DMS153 treated with DMSO at 0.1 percent for 48 hours (cell line): Measurements from ENCODE around the gene TBC1D26.
"Not testable (repeated sequence)": the region's sequence is repeated elsewhere in the genome, so short reads cannot be mapped to it uniquely, and the experiment has no call there.

Experiments
- DNase-seq: peaks from one replicate; lab custom pipeline; 2025; ENCODE audit not compliant: unreplicated experiment; lab: John Stamatoyannopoulos, UW

TBC1D26 gene

DNA sequence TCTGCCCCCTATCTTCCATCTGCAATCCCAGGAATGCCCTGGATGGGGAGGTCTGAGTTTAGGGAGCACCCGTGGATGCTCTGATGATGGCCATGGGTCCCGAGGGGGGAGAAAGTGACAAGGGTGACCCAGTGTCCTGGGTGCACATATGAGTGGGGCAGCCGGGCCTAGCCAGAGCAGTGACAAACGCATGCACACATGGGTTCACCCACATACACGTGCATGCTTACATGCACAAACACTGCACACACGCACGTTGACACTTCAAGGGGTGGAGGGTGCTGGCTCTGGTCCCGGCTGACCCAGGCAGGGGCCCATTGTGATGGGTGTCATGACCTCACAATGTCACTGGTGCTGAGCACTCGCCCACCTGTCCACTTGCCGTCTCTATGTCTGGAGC lies at the start of gene TBC1D26:
TSS of gene TBC1D26 (plus strand) at position 384 of the 400 bp plus-strand sequence. CDS start 3,066 bp downstream, outside the sequence.
- not testable (repeated sequence) for DNase-seq

DNA sequence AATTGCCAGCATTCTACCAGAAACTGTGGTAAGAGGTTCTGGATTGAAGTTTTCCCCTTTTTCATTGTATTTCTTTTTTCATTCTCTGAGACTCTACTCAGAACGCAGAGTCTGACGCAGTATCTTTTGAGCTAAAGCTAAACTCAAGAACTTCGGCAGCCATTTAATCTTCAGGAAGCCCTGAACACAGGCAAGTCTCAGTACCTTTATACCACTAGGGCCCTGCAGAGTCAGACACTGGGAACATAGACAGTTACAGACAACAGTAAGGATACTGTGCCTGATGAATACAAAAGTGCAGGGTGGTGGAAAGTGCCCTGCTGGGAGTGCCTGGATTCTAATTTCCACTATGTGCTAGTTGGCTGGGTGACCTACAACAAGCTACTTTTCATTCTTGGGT lies 48.9 kb upstream of the TBC1D26 start:
- not testable (repeated sequence) for DNase-seq

DNA sequence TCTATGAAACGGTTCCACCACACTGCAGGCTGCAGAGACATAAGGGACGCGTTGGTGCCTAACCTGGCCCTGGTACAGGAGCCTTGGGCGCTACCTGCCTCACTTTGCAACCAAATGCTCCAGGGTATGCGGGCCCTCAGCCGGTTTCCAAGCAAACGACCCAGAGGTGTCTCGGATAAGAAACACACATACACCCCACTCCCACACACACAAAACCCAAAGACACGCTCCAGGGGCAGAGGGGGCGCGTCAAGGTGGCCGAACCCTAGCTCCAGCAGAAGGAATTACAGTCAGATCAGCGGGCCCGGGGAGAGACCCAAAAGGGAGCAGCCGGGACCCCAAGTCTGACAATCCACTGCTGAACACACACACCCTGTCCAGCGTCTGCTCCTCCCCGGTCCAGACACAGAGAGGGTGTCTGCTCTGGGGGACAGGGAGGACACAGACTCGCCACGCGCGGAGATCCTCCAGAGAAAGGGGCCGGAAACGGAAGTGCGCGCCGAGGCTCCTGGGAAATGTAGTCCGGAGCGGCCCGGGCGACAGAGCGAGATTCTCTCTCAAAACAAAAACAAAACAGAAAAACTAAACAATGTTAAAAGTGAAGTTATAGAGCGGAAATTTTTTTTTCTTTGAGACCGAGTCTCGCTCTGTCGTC lies 48.1 kb upstream of the TBC1D26 start, which contains the start of gene TRIM16:
TSS of gene TRIM16 (minus strand) at position 488 of the 655 bp plus-strand sequence. CDS start 32,702 bp downstream, outside the sequence.
- not testable (repeated sequence) for DNase-seq

DNA sequence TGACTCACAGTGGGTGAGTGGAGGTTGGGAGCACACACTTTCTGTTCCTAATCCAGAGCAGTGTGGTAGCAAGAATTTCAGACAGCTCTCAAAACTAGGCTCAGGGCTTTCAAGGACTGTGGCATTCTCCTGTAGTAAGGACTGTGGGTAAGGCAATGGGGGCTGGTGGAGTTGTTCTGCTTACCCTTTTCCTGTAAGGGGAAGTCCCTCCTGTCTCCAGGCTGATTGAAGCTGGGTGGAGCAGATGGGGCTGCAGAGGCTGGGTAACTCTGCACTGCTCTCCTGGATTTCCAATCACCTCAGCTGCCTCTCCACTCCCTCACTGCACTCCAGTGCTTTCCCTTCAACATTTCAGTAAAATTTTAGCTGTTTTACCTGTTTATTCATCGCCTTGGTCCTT lies 44.6 kb upstream of the TBC1D26 start:
- DNase-seq, result not testable (repeated sequence)

DNA sequence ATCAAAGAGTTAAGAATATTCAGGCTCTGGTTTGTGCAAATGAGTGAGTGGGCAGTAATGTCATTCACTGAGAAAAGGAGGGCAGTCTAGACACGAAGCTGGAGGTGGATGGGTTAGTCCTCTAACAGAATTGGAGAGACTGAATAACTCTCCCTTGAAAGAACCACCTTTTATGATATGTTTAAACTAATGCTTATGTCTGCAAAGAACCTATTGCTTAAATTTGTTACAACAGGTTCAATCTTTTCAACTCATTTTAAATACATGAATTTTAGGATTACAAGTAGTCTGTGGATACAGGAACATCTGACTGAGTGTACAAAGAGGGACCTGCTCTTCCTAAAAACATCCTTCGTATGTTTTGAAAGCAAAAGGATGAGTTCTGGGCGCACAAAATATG lies 33.1 kb upstream of the TBC1D26 start:
- not testable (repeated sequence) for DNase-seq

DNA sequence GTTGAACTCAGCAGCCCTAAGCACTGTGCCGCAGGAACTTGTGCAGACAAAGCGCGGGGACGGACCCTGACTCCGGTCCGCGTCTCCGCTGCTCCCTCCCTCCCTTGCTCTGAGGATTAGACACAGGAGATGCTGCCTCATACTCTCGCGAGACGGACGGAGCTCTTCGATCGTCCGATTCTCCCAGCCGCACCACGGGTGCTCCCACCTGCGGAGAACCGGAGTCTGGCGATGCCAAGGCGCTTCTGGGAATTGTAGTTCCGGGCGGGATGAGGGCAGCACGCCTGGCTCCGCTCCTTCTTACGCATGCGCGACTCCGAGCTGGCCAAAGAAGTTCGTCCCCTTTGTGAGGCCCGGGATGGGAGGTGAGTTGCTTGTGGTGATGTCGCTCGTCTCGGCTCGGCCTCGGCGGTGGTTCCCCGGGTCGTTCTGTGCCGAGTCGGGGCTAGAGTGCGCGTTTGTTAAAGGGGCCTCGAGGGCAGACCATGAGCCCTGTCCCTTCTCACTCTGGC lies 32.6 kb upstream of the TBC1D26 start, which contains the start of gene ZNF286A:
TSS of gene ZNF286A (plus strand) at position 340 of the 512 bp plus-strand sequence. CDS start 578 bp downstream, outside the sequence.
- peak; percentile 62 for DNase-seq

DNA sequence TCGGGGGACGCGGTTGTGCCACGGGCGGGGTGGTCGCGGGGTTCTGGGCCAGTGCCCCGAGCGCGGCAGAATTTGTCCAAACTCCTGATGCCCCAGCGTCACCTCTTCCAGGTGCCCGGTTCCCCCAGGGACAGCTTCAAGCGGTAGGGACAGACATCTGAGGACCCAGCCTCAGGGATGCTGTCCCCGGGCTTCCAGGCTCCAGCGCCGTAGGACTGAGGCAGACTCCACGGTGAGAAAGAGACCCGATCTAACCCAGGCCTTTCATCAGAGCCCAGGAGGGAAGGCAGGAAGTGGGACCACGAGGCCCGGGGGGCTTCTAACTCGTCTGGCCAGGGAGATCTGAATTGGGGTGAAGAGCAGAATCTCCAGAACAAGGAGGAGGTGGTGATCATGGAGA lies 32.1 kb upstream of the TBC1D26 start:
- not testable (repeated sequence) for DNase-seq

DNA sequence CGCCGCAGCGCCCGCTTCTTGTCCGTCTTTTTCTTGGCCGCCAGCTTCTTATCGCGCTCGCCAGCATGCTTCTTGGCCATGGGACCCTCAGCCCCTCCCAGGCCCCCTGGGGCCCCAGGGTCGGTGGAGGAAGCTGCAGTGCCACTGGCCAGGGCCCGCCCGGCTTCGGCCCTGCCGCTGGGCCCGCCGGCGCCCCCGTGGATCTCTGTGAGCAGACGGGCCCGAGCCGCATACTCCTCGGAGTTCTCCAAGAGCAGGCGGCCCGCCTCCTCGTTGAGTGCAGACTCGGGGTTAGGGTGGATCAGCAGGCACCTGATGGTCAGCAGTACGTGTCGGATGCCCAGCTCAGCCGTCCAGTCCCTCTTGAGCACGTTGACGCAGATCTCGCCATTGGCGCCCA lies 27.8 kb upstream of the TBC1D26 start:
- DNase-seq, result not testable (repeated sequence)

DNA sequence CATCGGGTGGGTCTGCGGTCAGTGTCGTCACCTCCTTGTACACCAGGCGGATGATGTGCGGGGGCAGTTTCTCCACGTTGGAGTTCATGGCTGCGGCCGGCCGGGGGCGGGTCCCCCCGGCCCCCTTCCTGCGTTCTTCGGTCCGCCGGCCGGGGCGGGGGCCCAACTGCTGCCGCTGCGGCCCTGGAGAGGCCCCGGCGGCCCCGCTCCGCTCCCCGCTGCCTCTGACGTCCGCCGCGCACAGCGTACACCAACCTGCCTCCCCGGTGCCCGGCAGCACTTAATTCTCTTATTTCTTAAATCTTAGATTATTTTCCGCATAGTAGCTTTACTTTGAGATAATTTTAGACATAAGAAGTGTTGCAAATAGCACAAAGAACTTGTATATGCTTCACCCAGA lies 27.3 kb upstream of the TBC1D26 start:
- DNase-seq, result not testable (repeated sequence)

DNA sequence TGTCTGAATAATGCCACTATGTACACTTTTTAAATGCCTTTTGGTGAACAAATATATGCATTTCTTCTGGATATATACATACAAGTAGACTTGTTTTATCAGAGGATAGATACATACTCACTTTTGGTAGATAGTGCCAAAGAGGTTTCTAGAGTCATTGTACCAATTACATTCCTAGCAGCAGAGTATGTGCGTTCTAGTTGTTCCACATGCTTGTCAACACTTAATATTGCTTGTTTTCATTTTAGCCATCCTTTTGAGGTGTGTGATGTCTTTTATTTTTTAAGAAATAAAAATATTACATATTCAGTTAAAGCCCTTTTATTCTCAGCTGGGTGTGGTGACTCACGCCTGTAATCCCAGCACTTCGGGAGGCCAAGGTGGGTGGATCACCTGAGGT lies 23.2 kb upstream of the TBC1D26 start:
- not testable (repeated sequence) for DNase-seq

DNA sequence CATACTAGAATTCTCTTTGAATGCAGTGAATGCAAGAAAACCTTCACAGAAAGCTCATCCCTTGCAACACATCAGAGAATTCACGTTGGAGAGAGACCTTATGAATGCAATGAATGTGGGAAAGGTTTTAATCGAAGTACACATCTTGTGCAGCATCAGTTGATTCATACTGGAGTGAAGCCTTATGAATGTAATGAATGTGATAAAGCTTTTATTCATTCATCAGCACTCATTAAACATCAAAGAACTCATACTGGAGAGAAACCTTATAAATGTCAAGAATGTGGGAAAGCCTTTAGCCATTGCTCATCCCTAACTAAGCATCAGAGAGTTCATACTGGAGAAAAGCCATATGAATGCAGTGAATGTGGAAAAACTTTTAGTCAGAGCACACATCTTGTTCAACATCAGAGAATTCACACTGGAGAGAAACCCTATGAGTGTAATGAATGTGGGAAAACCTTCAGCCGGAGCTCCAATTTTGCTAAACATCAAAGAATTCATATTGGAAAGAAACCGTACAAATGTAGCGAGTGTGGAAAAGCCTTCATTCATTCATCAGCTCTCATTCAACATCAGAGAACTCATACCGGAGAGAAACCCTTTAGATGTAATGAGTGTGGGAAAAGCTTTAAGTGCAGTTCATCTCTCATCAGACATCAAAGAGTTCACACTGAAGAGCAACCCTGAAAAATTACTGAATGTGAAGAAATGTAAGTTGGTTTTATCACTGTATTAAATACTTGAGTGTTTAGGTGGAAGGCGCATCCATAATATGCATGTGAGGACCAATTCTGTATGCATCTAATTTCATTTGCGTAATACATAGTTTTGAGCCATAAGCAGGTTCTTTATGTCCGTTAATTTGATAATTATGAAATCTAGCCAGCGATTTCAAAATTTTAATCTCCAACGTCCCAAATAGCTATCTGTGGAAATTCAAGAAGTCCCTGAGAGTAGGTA lies 15.2 kb upstream of the TBC1D26 start:
- DNase-seq, result not testable (repeated sequence)

DNA sequence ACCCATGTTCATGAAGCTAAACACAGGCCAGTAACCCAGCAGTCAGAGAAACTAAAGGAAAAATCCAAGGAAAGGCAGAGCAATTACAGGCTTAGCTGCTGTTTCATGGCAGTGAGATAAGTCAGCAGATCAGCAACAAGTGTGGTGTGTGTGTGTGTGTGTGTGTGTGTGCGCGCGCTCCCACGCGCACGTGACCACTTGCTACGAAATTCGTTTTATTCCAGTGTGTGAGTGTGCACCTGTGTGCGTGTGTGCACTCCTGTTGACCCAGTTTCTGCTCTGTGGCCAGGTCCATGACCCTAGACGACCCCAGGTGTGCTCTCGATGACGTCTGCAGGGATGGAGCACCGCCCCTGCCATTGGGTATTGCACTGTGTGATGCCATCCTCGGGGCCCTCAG lies 1.5 kb upstream of the TBC1D26 start:
- DNase-seq, result not testable (repeated sequence)

DNA sequence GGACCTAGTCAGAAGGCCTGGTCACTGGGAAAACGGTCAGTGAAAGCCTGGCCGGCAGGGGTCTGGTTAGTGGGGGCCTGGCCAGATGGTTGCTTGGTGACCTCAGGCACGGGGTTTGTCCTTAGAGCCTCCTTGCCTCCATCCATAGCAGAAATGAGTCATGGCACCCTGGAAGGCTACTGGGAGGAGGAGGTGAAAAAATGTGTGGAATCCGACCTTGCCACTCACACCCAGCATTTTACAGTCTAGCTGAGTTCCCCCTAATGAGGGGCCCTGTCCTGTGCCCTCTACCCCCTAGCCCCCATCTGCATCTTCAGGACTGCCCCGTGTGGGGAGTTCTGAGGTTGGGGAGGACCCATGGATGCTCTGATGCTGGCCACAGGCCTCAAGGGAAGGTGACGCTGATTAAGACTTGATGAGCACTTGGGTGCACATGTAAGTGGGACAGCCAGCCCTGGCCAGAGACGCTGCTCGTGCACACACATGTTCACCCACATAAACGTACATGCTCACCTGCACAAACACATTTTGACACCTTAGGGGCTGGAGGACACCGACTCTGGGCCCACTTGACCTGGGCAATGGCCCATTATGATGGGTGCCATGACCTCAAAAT lies 1.2 kb downstream of the TBC1D26 start:
- not testable (repeated sequence) for DNase-seq

DNA sequence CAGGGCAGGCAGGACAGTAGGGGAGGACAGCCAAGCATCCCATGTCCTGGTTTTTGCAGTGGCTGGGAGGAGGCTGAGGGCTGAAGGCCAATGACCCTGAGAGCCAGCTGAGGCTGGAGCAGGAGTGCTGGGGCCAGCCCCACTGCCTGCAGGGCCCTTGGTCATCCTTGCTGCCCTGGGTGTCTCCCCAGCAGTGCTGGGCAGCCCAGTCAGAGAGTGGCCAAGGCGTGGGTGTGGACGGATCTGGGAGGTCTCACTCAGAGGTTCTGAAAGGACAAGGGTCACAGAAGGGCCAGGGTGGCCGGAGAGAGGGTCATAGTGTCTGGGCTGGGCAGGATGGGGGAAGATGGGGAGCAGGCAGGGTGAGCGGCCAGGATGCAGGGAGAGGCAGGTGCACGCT lies 4.5 kb downstream of the TBC1D26 start:
- DNase-seq, result not testable (repeated sequence)

DNA sequence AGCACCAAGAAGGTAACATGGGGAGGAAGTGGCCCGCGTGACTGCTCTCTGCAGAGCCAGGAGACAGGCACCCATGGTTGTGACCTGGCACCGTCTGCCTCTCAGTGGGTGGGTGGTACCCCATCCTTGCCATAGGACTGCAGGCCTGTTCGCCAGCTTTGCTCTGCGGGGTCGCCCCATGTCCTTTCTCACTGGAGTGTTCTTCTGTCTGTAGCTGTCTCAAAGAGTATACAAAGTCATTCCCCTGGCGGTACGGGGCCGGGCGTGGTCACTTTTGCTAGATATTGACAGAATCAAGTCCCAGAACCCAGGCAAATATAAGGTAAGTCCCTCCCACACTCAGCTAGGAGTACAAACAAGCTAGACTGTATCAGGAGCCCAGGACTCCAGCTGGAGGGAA lies 6.0 kb downstream of the TBC1D26 start:
- no peak for DNase-seq

DNA sequence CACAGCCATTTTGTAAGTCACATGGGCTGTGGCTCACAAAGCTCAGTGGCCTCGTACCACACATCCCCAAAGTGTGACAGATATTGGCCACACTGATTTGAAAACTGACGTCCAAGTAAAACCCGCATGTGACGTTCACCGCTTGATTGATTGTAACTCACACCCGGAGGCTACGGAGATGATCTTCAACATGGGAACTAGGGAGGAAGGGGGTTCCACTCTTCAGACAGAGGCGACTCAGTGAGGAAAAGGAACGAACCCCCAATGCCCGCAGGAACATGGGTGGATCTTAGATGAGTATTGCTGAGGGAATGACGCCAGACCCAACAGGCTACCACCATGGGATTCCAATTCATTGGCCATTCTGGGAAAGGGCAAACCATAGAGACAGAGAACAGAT lies 7.2 kb downstream of the TBC1D26 start:
- not testable (repeated sequence) for DNase-seq

DNA sequence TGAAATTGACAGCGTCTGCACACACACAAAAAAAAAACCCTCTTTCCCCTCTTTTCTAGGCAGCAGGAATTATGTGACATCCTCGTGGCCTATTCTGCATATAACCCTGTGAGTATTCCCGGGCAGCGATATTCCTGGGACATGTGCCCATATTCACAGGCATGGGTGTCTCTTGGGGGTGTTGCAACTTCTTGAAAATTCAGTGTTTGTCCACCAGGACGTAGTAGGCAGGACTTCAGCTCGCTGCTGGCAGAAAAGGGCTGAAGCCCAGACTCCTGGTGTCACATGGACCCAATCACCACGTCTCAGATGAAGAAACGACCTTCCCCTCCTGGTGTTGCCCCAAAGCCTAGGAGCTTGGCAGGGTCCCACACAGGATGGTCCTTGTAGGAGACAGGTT lies 8.0 kb downstream of the TBC1D26 start:
- not testable (repeated sequence) for DNase-seq

DNA sequence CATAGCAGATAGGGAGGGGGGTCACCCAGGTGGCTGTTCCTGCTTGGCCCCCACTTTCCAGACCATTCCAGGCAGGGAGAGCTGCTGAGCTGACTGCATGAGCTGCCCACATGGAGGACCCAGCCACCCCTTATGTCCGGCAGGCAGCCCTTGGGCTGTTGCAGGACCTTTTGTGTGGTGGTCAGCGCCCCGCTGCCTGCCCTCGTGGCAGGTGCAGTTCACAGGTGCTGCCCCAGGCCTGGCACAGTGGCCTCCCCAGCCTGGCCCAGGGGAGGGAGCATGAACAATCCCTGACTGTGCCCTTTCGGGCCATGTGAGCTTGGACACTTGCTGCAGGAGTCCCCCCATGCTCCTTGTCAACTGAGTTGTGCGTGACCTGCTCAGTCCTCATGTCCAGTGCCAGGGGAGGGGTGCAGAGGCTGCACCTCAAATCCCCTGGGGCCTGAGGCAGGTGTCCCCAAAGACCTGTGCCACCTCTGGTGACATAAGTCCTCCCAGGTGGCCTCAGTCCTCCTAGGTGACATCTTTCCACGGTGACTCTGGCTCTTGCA lies 8.6 kb downstream of the TBC1D26 start:
- no peak for DNase-seq

DNA sequence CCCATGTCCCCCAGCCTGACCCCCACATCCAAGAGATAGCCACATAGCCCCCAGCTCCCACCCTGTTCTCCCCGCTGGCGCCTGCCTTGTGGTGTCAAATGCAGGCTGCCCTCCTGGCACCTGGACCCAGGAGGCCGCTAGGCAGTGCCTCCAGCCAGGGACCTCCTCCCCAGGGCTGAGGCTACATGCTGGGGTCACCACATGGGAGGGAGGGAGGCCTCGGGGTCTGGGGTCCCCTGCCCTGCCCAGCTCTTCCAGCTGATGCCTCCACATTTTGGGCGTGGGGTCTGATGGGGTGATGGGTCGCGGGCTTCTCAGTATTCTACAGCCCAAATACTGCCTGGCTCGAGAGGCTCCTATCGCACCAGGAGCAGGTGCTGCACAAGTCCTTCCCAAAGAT lies 9.5 kb downstream of the TBC1D26 start:
- DNase-seq, result no peak

DNA sequence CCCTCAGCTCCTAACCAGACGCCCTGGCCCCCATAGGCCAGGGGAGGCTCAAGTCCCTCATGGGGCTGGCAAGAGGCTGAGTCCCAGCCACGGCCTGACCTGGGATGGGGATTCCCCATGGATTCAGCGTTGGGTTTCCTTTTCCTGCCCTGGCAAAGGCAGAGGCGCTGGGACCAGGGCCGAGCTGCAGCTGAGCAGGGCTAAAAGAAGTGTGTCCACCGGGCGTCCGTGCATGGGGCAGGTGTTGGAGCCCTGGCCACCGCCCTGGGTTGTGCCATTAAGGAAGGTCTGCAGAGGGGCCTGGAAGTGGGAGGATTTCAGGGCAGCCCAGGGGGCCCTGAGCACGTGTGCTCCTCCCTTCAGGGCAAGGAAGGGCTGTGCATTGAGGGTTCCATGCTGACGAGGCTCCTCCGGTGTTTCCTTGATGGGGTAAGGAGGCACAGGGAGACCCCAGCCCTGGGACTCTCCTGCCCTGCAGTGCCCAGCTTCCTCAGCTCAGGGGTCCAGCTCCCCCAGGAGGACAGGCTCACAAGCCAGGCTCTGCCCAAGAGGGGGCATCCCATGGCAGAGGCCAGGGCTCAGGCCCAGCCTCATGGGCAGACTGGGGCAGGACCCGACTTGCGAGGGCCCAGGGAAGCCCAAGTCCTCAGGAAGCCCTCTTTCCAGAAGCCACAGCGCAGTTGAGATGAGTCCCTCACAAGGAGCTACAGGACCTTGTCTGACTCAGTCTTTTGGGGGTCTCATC lies 10.1 kb downstream of the TBC1D26 start:
- no peak for DNase-seq
